Suppressor macrophage (primary cell): ENCODE measurements around the gene ZNF511.

ENCODE experiments used
- DNase-seq, 4 experiments: peaks; one replicate each; pipeline ENCODE4 v3.0.0-alpha.2; 2020 to 2022

Gene ZNF511

GRCh38 chr10:133335246-133336117, 26.8 kb downstream of the ZNF511 start:
- DNase-seq, result peak; percentile 44 to 70 (median 61)

GRCh38 chr10:133336118-133336576, 27.4 kb downstream of the ZNF511 start:
- no peak for DNase-seq

- peak in 3 of 4 experiments; percentile 26 to 46 (median 34) for DNase-seq
Measured at GRCh38 chr10:133336577-133337369, 28.1 kb downstream of the ZNF511 start, which contains the start of gene CALY. Gene CALY, minus strand, starts transcription at chr10:133336896. Its CDS starts 7,907 bp downstream, at chr10:133328989.

GRCh38 chr10:133337370-133337725, 28.6 kb downstream of the ZNF511 start:
- DNase-seq, result no peak

GRCh38 chr10:133338080-133339071, 29.7 kb downstream of the ZNF511 start:
- no peak for DNase-seq

- DNase-seq, result no peak
Measured at GRCh38 chr10:133339708-133340380, 31.1 kb downstream of the ZNF511 start.

- no peak for DNase-seq
Measured at GRCh38 chr10:133341983-133342382, 33.3 kb downstream of the ZNF511 start.

GRCh38 chr10:133342942-133343341, 34.2 kb downstream of the ZNF511 start:
- no peak for DNase-seq

- DNase-seq, result no peak
Measured at GRCh38 chr10:133343558-133343957, 34.8 kb downstream of the ZNF511 start.

- no peak for DNase-seq
Measured at GRCh38 chr10:133344236-133344635, 35.5 kb downstream of the ZNF511 start.

- DNase-seq, result no peak
Measured at GRCh38 chr10:133346413-133346812, 37.7 kb downstream of the ZNF511 start.

GRCh38 chr10:133347710-133348517, 39.2 kb downstream of the ZNF511 start:
- no peak for DNase-seq

GRCh38 chr10:133349160-133349568, 40.5 kb downstream of the ZNF511 start:
- no peak for DNase-seq

GRCh38 chr10:133349577-133350011, 40.9 kb downstream of the ZNF511 start:
- DNase-seq, result no peak

GRCh38 chr10:133350283-133350949, 41.7 kb downstream of the ZNF511 start:
- no peak for DNase-seq

GRCh38 chr10:133350950-133351329, 42.2 kb downstream of the ZNF511 start:
- DNase-seq, result no peak

GRCh38 chr10:133351408-133352318, 42.9 kb downstream of the ZNF511 start:
- no peak for DNase-seq

- no peak for DNase-seq
Measured at GRCh38 chr10:133353202-133353959, 44.7 kb downstream of the ZNF511 start.
